GM12865 (cell line): Measurements from ENCODE around the gene UCN.
"Not testable (repeated sequence)": the region's sequence is repeated elsewhere in the genome, so short reads cannot be mapped to it uniquely, and the experiment has no call there.

Source experiments
- DNase-seq: peaks from one replicate; pipeline ENCODE4 v3.0.0; 2010; ENCODE audit warnings: low read depth
- H3K4me3 ChIP-seq: 2 replicates; pipeline ENCODE4 v1.5.1; 2011; ENCODE audit warnings: mild to moderate bottlenecking, low read depth, low read length, control low read depth
- TF ChIP-seq, protein P1 (sequence below): IDR thresholded peaks from 2 replicates; pipeline ENCODE4 v1.5.1; 2011; ENCODE audit warnings: low read length, control low read depth, low read depth, inconsistent platforms; ENCODE audit not compliant: insufficient read depth; ENCODE audit errors: missing control alignments

Gene UCN

DNA sequence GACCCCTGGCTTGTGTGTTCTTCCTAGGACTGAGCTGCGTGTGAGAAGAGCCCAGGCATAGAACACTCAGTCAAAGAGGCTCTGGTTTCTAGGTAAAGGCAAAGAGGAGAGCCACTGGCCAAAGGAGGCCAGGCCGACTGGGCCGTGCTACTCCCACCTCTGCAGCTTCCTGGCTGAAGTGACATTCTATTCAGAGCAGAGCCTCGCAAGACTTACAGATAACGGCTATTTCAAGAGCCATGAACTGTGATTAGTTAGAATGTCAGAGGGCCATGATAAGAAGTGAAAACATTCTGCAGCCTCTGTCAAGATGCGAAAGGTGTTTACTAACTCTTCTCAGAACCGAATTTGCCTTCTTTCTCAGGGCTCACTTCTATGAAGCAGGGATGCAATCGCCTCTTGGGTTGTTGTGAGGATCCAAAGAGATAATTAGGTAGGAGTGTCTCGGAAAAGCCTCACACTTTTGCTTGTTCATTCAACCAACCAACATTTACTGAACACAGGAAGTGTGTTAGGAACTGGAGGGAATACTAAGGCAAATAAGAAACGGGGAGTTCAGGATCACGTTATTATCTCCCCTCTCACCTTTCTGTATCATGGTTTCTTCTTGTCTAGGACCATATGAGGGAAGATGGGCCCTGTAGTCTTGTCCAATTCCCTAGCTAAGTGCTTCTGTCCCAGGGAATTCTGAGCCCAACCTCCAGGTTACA is 36.5 kb downstream of the UCN start:
- no peak for DNase-seq
- TF ChIP-seq, protein P1, sequence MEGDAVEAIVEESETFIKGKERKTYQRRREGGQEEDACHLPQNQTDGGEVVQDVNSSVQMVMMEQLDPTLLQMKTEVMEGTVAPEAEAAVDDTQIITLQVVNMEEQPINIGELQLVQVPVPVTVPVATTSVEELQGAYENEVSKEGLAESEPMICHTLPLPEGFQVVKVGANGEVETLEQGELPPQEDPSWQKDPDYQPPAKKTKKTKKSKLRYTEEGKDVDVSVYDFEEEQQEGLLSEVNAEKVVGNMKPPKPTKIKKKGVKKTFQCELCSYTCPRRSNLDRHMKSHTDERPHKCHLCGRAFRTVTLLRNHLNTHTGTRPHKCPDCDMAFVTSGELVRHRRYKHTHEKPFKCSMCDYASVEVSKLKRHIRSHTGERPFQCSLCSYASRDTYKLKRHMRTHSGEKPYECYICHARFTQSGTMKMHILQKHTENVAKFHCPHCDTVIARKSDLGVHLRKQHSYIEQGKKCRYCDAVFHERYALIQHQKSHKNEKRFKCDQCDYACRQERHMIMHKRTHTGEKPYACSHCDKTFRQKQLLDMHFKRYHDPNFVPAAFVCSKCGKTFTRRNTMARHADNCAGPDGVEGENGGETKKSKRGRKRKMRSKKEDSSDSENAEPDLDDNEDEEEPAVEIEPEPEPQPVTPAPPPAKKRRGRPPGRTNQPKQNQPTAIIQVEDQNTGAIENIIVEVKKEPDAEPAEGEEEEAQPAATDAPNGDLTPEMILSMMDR = no peak
- no peak overlapping the region for H3K4me3 ChIP-seq

DNA sequence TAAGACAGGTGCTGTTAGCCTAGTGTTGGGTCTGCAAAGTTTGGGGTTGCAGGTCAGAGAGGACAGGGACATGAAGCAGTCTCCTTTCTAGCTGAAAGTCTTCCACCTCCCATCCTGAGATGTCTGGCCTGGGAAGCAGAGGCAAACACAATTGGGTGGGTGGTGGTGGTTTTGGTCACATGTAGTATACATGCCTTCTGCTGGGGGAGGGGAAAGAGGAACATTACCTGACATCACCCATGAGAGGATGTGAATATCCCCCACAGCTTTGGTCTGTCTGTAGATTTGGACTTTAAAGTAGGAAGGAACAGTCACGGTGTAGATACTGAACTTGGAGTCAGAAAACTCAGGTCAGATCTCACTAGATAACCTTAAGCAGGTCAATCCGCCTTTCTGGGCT is 37.6 kb downstream of the UCN start:
- DNase-seq = no peak
- TF ChIP-seq, protein P1 = no peak
- no peak overlapping the region for H3K4me3 ChIP-seq

DNA sequence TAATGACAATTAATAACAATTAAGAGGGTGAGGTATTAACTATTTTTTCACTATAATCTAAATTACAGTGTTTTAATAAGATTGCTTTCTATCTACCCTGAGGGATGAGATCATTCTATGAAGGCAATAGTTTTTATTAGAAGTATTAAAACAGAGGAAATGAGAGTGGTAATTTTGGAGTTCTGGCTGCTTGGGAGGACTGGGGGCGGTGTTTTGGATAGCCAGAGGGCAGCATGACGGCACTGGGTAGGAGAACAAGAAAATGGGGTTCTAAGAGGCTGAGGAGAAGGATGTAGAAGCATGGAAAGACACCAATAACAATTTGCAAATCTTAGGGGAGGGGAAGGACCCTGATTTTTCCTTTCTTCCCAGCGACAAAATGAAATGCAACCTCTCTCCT is 38.1 kb downstream of the UCN start:
- DNase-seq = no peak
- no peak overlapping the region for H3K4me3 ChIP-seq
- TF ChIP-seq, protein P1 = no peak

DNA sequence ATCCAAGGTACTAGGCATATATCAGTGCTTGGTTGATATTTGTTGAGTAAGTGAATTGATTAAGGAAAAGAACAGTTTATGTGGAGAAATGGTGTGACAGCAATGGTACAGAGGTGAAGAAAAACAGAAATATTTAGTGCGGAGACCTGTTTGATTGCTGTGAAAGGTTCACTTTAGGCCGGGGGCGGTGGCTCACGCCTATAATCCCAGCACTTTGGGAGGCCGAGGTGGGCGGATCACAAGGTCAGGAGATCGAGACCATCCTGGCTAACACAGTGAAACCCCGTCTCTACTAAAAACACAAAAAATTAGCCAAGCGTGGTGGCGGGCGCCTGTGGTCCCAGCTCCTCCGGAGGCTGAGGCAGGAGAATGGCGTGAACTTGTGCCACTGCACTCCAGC is 39.9 kb downstream of the UCN start:
- DNase-seq, H3K4me3 ChIP-seq: not testable (repeated sequence)

DNA sequence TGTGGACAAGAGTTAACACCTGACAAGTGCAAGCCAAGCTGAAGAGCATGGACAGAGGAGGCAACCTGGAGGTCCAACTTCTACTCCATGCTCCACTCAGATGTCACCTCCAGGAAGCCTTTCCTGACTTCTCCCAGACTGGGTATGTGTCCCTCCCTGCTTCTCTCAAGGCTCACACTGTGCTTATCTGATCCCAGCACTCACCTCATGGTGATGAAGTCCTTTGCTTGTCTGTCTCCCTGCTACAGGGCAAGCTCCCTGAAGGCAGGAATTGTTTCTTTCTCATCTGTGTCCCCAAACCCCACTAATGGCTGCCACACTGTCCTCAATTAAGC is 42.7 kb downstream of the UCN start:
- TF ChIP-seq, protein P1 = no peak
- no peak overlapping the region for H3K4me3 ChIP-seq
- DNase-seq = no peak

DNA sequence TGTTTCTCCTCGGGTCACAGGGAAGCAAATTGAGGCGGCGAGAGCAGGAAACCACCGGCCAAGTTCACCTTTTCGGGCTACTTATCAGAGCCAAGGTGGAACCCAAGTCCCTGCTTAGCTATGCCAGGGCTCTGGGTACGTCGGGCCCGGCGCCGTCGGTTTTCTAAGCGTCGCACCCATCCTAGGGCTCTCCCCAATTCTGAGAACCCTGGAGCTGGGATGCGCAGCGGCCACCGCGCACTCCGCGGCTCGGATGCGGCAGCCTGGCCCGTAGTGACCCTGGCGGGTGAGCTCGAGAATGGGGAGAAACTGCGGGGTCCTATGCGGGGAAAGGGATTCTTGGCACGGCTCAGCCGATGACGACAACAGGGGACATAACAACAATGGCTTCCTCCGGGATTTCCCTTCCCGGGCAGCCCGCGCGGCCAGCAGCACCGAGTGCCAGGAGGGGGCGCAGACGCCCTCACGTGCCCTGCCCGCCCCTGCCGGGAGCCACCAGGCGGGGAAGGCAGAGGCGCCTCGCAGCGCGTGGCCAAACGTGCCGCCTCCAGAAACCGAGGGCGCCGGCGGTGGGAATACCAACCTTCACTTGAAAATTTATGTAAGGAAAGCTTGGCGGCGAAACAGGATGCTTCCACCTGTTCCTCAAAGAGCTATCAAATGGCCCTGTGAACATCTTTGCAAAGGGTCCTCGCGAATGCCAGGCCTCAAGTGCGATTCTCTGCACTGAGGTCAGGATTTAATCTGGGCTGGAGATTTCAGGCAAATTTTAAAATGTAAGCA is 43.3 kb downstream of the UCN start:
- peak overlapping the region; percentile 58 for H3K4me3 ChIP-seq
- TF ChIP-seq, protein P1 = peak; percentile 66
- peak; percentile 74 for DNase-seq

DNA sequence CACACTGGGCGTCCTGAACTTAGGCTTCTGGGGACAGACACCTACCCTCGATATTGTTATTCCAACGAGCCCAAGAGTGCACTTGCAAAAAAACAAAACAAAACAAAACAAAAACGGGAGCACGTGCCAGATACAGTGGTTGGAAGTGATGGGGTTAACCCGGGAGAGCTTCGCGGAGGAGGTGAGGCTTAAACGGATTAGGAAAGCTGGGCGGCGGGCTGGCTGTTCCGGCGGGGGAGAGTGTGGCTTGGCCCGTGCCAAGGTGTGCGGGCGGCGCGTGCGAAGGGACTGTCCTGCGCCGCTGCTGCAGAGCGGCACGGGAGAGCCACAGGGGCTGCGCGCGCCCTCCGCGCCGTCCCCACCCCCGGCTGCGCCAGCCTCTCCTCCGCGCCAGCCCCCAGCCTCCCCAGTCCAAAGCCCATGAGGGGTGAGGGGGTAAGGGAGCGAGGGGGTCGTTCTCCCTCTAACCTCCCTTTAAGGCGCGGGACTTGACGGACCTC is 43.9 kb downstream of the UCN start:
- TF ChIP-seq, protein P1 = no peak
- H3K4me3 ChIP-seq = peak overlapping the region; percentile 58
- DNase-seq = no peak
